Uterus (tissue), 4 donors: ENCODE measurements around the gene GTSE1. TPM values are rescaled to one million over a fixed set of nuclear protein-coding genes. Genes with fewer than 3 reads are reported as not detected.

Source experiments
- DNase-seq, 2 donors: peaks; one replicate each; pipeline ENCODE4 v3.0.0-alpha.2; 2019 to 2020
- H3K27ac ChIP-seq, 2 donors: fragments of 200-600 bp; sonication (generic); 1 replicate in 1 of 2; 2 replicates in 1 of 2; pipeline ENCODE4 v1.5.1; 2016 to 2018
- H3K27me3 ChIP-seq, 2 donors: fragments of 200-600 bp; sonication (generic); one replicate each; pipeline ENCODE4 v1.5.1; 2018 to 2019; ENCODE audit warnings: control low read depth in 1 of 2
- H3K36me3 ChIP-seq, 2 donors: fragments of 200-600 bp; sonication (generic); one replicate each; pipeline ENCODE4 v1.5.1; 2019; ENCODE audit warnings: control low read depth in 1 of 2
- H3K4me1 ChIP-seq, 2 donors: fragments of 200-600 bp; sonication (generic); one replicate each; pipeline ENCODE4 v1.5.1; 2018 to 2019; ENCODE audit warnings: control low read depth in 1 of 2
- H3K4me3 ChIP-seq, 2 donors: fragments of 200-600 bp; sonication (generic); 1 replicate in 1 of 2; 2 replicates in 1 of 2; pipeline ENCODE4 v1.5.1; 2018 to 2019; ENCODE audit warnings: mild to moderate bottlenecking in 1 of 2
- H3K9me3 ChIP-seq, 2 donors: fragments of 200-600 bp; sonication (generic); one replicate each; pipeline ENCODE4 v1.5.1; 2019; ENCODE audit warnings: control low read depth in 1 of 2
- POLR2A ChIP-seq, 2 donors: fragments of 450-650 bp; IDR thresholded peaks; one replicate each; pipeline ENCODE4 v1.6.1; 2016; ENCODE audit warnings: antibody characterized with exemption in 2 of 2, mild to moderate bottlenecking in 1 of 2, moderate library complexity in 1 of 2
- intact Hi-C: fragments of 100-400 bp; cut with DNase I; formaldehyde crosslinking; loops from one replicate; pipeline ENCODE4 v1.15.1; 2023; ENCODE audit warnings: low total_unique reads
- total RNA-seq, 4 donors: library from RNA; depleted of rRNA in 3 of 4; stranded (reverse); fragments of >200 nt in 3 of 4; gene quantifications; one replicate each; pipeline versions ENCODE4 v1.1.0 to v1.2.4, GENCODE V29; 2014 to 2023
- TF ChIP-seq, protein P1 (sequence below), 4 experiments: fragments of 200-600 bp in 2 of 4; fragments of 450-650 bp in 2 of 4; sonication (generic) in 2 of 4; IDR thresholded peaks; one replicate each; pipeline ENCODE4 v1.5.1; 2016 to 2019; ENCODE audit warnings: antibody characterized with exemption in 4 of 4, mild to moderate bottlenecking in 2 of 4, moderate library complexity in 1 of 4
- donor health status: DM: yes; HTN: yes; CAD: no.

Gene GTSE1
- total RNA-seq, 4 donors from 2014 or later: 0.21 to 6.9 TPM; not detected in 2

DNA sequence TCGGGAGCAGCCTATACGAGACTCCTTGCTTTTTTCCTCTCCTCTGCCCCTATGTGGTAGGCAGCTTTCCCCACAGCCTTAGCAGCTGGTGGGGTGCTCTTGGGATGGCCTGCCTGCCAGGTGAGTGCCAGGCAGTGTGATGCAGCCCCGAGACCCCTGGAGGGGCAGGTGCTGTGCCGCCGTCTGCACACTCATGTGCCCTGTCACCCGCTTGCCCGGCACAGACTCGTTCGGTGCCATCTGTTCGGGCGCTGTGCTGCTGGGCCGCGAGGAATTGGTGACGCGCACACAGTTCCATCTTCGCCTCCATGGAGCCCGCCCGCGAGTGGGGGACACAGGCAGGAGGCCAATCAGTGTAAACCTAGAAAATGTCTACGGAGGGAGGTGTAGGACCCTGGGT is 54.0 kb downstream of the GTSE1 start:
- TF ChIP-seq, protein P1, sequence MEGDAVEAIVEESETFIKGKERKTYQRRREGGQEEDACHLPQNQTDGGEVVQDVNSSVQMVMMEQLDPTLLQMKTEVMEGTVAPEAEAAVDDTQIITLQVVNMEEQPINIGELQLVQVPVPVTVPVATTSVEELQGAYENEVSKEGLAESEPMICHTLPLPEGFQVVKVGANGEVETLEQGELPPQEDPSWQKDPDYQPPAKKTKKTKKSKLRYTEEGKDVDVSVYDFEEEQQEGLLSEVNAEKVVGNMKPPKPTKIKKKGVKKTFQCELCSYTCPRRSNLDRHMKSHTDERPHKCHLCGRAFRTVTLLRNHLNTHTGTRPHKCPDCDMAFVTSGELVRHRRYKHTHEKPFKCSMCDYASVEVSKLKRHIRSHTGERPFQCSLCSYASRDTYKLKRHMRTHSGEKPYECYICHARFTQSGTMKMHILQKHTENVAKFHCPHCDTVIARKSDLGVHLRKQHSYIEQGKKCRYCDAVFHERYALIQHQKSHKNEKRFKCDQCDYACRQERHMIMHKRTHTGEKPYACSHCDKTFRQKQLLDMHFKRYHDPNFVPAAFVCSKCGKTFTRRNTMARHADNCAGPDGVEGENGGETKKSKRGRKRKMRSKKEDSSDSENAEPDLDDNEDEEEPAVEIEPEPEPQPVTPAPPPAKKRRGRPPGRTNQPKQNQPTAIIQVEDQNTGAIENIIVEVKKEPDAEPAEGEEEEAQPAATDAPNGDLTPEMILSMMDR (IDR thresholded peaks at IDR 0.05): no peak
- TF ChIP-seq POLR2A (IDR thresholded peaks at IDR 0.05): no peak
- Histone ChIP-seq H3K4me3 (no peak overlapping the region), H3K4me1 (no peaks in the 10 kb centered on the region), H3K36me3 (no peaks in the 10 kb centered on the region), H3K27ac (no peak overlapping the region), H3K9me3 (no peaks in the 10 kb centered on the region), H3K27me3 (no peaks in the 10 kb centered on the region)
- intact Hi-C loops: no loop called here
- DNase-seq: no peak

DNA sequence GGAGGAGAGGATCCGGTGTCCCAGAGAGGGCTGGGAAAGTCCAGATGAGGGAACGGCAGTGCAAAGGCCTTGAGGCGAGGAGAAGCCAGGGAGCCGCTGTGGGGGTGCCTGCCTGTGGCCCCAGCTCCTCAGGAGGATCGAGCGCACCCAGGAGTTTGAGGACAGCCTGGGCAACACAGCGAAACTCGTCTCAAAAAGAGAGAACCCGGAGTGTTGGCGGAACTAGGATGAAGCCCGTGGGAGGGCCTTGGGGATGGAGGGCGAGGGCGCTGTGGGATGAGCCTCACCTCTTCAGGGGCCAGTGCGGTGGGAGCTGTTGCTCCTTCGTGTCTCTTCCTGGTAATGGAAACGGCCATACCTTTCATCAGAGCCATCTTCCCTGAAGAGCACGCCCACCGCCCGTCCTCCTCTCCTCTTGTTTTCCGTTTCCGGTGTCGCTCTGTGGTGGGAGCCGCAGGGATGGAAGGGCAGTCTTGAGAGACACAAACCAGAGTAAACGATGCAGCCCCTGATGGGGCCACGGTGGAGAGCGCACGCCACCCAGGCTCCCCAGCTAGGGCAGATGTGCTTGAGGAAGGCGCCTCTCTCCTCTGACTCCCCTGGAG is 54.6 kb downstream of the GTSE1 start:
- Histone ChIP-seq H3K27me3 (no peaks in the 10 kb centered on the region), H3K36me3 (no peaks in the 10 kb centered on the region), H3K27ac (no peak overlapping the region), H3K9me3 (no peaks in the 10 kb centered on the region), H3K4me3 (no peak overlapping the region), H3K4me1 (no peaks in the 10 kb centered on the region)
- intact Hi-C loops: no loop called here
- DNase-seq: no peak
- TF ChIP-seq, protein P1 (IDR thresholded peaks at IDR 0.05): no peak
- TF ChIP-seq POLR2A (IDR thresholded peaks at IDR 0.05): no peak

DNA sequence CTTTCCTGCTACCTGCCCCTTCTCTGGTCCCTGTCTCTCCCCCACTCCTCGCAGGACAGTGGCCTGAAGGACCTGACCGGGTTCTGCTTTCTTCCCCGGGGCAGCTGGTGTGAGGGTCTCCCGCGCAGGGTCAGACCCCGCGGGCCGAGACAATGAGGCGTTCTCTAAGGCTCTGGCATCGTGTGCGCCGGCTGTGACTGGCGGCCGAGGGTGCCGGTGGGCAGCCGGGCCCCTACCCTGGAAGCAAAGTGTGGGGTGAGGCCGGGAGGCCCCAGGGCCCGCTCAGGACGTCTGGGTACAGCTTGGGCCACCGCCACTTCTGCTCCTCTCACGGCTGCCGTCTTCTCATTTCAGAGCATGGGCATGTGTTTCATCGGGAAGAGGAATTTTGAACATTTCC is 55.1 kb downstream of the GTSE1 start:
- H3K27me3 ChIP-seq: no peaks in the 10 kb centered on the region
- no peak overlapping the region for H3K27ac ChIP-seq
- no peaks in the 10 kb centered on the region for H3K36me3 ChIP-seq
- no peak for DNase-seq
- no peaks in the 10 kb centered on the region for H3K4me1 ChIP-seq
- H3K9me3 ChIP-seq: no peaks in the 10 kb centered on the region
- no peak overlapping the region for H3K4me3 ChIP-seq
- intact Hi-C loops: no loop called here
- TF ChIP-seq POLR2A (IDR thresholded peaks at IDR 0.05): no peak
- TF ChIP-seq, protein P1 (IDR thresholded peaks at IDR 0.05): no peak

DNA sequence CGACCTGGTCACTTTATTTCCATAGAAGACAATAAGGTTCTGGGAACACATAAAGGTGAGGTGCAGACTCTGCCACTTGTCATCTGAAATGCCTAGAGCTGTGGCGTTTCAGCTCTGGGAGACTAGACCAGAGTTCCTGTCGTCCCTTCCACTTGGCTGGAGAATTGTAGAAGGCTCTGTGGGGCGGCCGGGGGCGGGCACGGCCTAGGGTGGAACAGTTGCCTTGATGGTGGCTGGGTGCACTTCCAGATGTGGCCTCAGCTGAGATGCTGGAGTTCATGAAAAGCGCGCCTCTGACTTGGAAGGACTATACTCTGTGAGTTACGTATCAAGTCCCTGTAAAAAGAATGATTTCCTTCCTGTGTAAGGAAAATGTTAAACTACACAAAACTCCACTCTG is 55.6 kb downstream of the GTSE1 start:
- Histone ChIP-seq H3K36me3 (no peaks in the 10 kb centered on the region), H3K4me1 (no peaks in the 10 kb centered on the region), H3K9me3 (no peaks in the 10 kb centered on the region), H3K27ac (no peak overlapping the region), H3K27me3 (no peaks in the 10 kb centered on the region), H3K4me3 (no peak overlapping the region)
- DNase-seq: no peak
- TF ChIP-seq, protein P1 (IDR thresholded peaks at IDR 0.05): no peak
- TF ChIP-seq POLR2A (IDR thresholded peaks at IDR 0.05): no peak
- intact Hi-C loops: no loop called here

DNA sequence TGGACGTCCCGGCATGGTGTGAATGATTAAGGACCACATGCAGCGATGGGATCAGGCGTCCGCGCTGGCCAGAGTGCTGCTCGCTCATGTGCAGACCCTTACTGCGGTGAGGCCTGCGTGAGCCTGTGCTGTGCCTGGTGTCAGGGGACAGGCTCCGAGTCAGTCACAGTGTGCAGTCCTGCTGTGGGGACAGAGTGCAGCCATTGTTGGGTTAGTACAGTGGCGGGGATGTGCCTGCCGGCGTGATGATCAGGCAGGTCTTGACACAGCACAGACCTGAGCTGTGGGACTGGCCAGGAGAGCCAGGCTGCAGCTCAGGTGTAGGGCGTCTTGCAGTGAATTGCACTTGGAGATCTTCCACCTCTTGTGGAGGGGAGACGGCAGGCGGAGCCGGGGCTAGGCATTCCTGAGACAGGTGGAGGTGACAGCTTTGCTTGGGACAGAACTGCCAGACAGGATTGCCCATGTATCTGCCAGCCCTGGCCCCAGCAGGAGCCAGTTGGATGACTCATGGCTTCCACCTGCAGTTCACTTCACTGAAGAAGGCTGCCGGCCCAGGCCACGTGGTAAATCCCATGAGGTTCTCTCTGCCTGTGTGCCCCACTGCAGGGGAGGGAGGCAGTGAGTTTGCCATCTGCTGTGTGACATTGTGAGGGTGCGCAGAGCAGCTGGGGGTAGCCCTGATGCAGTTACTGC is 56.2 kb downstream of the GTSE1 start:
- H3K27ac ChIP-seq: no peak overlapping the region
- H3K9me3 ChIP-seq: no peaks in the 10 kb centered on the region
- DNase-seq: no peak
- no peak for TF ChIP-seq POLR2A (IDR thresholded peaks at IDR 0.05)
- TF ChIP-seq, protein P1 (IDR thresholded peaks at IDR 0.05): no peak
- no peaks in the 10 kb centered on the region for H3K27me3 ChIP-seq
- no peak overlapping the region for H3K4me3 ChIP-seq
- no peaks in the 10 kb centered on the region for H3K4me1 ChIP-seq
- intact Hi-C loops: no loop called here
- H3K36me3 ChIP-seq: no peaks in the 10 kb centered on the region
